Esophagus muscularis mucosa (tissue), 4 donors: Measurements from ENCODE around the gene NOX1. TPM values are rescaled to one million over a fixed set of nuclear protein-coding genes. Genes with fewer than 3 reads are reported as not detected.

Experiments
- DNase-seq: peaks from one replicate; pipeline ENCODE4 v3.0.0-alpha.2; 2017; ENCODE audit errors: extremely low spot score
- H3K27ac ChIP-seq, 4 donors: fragments of 200-600 bp; sonication (generic); replicated peaks in 1 of 4; 1 replicate in 3 of 4; 2 replicates in 1 of 4; pipeline ENCODE4 v1.5.1; 2016 to 2019; ENCODE audit warnings: mild to moderate bottlenecking in 1 of 4
- H3K27me3 ChIP-seq, 4 donors: fragments of 200-600 bp; sonication (generic); one replicate each; pipeline versions ENCODE4 v1.5.1 to v1.6.0; 2016 to 2019
- H3K36me3 ChIP-seq, 4 donors: fragments of 200-600 bp; sonication (generic); one replicate each; pipeline ENCODE4 v1.5.1; 2016 to 2019
- H3K4me1 ChIP-seq, 4 donors: fragments of 200-600 bp; sonication (generic); one replicate each; pipeline ENCODE4 v1.5.1; 2016 to 2019
- H3K4me3 ChIP-seq, 4 donors: fragments of 200-600 bp; sonication (generic); 1 replicate in 2 of 4; 2 replicates in 2 of 4; pipeline ENCODE4 v1.5.1; 2016 to 2019; ENCODE audit warnings: mild to moderate bottlenecking in 4 of 4, moderate library complexity in 1 of 4
- H3K9me3 ChIP-seq, 4 donors: fragments of 200-600 bp; sonication (generic); 1 replicate in 3 of 4; 2 replicates in 1 of 4; pipeline ENCODE4 v1.5.1; 2016 to 2019
- EP300 ChIP-seq: sonication (generic); formaldehyde crosslinking; IDR thresholded peaks from one replicate; pipeline ENCODE4 v1.6.1; 2017; ENCODE audit warnings: antibody characterized with exemption
- POLR2A ChIP-seq: fragments of 450-650 bp; IDR thresholded peaks from one replicate; pipeline ENCODE4 v1.6.1; 2017; ENCODE audit warnings: antibody characterized with exemption, moderate library complexity, mild to moderate bottlenecking, low read depth
- POLR2AphosphoS5 ChIP-seq, 2 donors: sonication (generic); formaldehyde crosslinking; IDR thresholded peaks; one replicate each; pipeline ENCODE4 v1.6.1; 2017; ENCODE audit warnings: antibody characterized with exemption in 2 of 2
- WGBS: methylation state at CpG from one replicate; pipeline ENCODE4 v1.1.5; 2018; 5-methylcytosine and 5-hydroxymethylcytosine counted together
- intact Hi-C: fragments of 100-400 bp; cut with DNase I; formaldehyde crosslinking; loops from one replicate; pipeline ENCODE4 v1.15.1; 2023
- total RNA-seq, 4 donors: library from RNA; depleted of rRNA; stranded (reverse); fragments of >200 nt; gene quantifications; one replicate each; pipeline versions ENCODE4 v1.1.0 to v1.2.1, GENCODE V29; 2016
- TF ChIP-seq, protein P1 (sequence below), 3 experiments: fragments of 200-600 bp in 2 of 3; fragments of 450-650 bp in 1 of 3; sonication (generic) in 2 of 3; IDR thresholded peaks; one replicate each; pipeline ENCODE4 v1.5.1; 2017 to 2019; ENCODE audit warnings: antibody characterized with exemption in 3 of 3, mild to moderate bottlenecking in 2 of 3, moderate library complexity in 1 of 3

NOX1 gene
- total RNA-seq, 4 donors from 2014 or later = not detected

DNA sequence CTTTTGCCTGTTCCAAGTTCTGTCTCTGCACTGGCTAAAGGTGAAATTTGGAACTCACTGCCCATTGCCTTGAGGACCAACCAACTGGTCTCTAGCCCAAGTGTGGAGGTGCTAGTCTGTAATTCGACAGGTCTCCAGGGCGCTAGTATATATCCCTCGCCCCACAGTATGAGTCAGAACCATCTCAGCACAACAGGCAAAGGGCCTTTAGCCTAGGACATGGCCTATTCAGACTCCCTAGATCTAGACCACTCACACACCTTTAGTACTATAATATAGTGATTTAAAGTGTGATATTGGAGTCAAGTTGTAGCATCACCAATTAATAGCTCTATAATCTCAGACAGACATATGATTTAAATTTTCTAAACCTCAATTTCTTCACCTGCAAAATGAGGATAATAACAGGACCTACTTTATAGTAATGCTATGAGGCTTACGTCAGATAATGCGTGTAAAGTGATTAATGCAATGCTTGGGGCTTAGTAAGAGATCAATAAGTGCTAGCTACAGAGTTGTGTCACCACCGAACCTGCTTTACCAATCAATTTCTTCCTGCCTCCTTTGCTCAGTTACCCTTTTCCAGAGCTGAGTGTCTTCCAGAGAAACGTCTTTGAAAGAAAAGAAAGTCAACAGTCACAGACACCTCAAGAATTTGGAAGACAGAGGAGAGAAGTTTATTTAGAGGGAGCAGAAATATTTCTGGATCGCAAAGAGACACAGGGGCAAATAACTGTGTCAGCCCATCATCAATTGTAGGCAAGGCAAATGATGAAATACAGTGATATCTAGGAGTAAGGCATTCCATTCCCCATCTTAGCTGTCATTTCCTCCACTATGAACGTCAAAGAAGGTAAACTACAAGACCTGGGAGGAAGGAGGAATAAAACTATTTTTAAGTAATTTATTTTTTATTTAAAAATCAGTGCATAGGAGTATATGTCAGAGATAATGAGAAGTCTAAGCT lies 2.3 kb downstream of the NOX1 start:
- 59% methylated on average over 9 of the region's 9 CpGs for WGBS

DNA sequence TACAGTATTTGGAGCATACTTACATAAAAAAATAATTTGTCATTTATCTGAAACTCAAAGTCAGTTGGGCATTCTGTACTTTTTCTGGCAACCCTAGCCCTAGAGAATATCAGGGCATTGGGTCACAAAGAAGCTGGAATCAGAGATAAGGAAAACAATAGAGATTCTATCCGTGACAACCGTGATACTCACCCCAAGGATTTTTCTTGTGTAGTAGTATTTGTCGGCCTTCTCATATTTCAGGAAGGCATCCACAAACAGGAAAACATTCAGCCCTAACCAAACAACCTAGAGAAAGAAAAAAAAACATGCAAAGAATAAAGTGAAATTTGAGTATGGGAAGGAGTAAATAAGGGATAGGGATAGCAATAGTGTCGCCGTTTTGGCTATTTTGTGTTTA lies 3.6 kb downstream of the NOX1 start:
- no peak for DNase-seq
- Histone ChIP-seq H3K27ac (no peak overlapping the region), H3K36me3 (no peaks in the 10 kb centered on the region), H3K9me3 (no peaks in the 10 kb centered on the region), H3K4me3 (no peak overlapping the region), H3K27me3 (no peaks in the 10 kb centered on the region), H3K4me1 (peaks cover 0 to 4% (median 0%) of the 10 kb centered on the region in 4 donors)
- intact Hi-C loops = no loop called here
- WGBS = 77% methylated on average over 5 of the region's 5 CpGs
- no peak for TF ChIP-seq EP300
- no peak for TF ChIP-seq POLR2A
- TF ChIP-seq, protein P1, sequence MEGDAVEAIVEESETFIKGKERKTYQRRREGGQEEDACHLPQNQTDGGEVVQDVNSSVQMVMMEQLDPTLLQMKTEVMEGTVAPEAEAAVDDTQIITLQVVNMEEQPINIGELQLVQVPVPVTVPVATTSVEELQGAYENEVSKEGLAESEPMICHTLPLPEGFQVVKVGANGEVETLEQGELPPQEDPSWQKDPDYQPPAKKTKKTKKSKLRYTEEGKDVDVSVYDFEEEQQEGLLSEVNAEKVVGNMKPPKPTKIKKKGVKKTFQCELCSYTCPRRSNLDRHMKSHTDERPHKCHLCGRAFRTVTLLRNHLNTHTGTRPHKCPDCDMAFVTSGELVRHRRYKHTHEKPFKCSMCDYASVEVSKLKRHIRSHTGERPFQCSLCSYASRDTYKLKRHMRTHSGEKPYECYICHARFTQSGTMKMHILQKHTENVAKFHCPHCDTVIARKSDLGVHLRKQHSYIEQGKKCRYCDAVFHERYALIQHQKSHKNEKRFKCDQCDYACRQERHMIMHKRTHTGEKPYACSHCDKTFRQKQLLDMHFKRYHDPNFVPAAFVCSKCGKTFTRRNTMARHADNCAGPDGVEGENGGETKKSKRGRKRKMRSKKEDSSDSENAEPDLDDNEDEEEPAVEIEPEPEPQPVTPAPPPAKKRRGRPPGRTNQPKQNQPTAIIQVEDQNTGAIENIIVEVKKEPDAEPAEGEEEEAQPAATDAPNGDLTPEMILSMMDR (IDR thresholded peaks at IDR 0.05) = no peak
- no peak for TF ChIP-seq POLR2AphosphoS5 (IDR thresholded peaks at IDR 0.05)

More for the DNA sequence above, 2.3 kb downstream of the NOX1 start:
- Histone ChIP-seq H3K4me1 (no peaks in the 10 kb centered on the region), H3K4me3 (no peak overlapping the region), H3K27me3 (no peaks in the 10 kb centered on the region), H3K27ac (no peak overlapping the region), H3K9me3 (no peaks in the 10 kb centered on the region), H3K36me3 (no peaks in the 10 kb centered on the region)
- intact Hi-C loops = no loop called here
- TF ChIP-seq EP300 (no peak), POLR2AphosphoS5 (IDR thresholded peaks at IDR 0.05) (no peak), POLR2A (no peak)
- TF ChIP-seq, protein P1 (IDR thresholded peaks at IDR 0.05) = no peak
- no peak for DNase-seq

DNA sequence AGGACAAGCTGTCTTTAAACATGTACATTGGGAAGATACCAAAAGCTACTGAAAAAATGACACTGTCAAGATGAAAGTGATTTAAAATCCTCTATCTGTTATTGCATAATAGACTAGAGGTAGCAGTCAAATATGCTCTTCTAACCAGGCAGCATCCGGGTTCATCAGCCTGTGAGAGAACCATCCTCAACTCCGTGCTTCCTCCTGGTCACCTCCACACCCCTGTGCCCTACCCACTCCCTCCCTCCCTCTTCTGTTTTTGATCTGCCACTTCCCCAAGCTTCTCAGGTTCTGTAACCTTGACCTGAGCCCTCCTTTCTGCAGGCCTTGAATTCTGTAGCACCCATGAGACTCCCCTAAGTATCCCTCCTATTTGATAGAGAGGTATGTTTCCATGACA lies 5.9 kb downstream of the NOX1 start:
- H3K9me3 ChIP-seq = no peaks in the 10 kb centered on the region
- no peak overlapping the region for H3K4me3 ChIP-seq
- no peak overlapping the region for H3K27ac ChIP-seq
- no peaks in the 10 kb centered on the region for H3K27me3 ChIP-seq
- H3K36me3 ChIP-seq = no peaks in the 10 kb centered on the region
- intact Hi-C loops = no loop called here
- no peak for DNase-seq
- H3K4me1 ChIP-seq = peaks cover 0 to 9% (median 3%) of the 10 kb centered on the region in 4 donors
- 68% methylated on average over 2 of the region's 2 CpGs for WGBS
- TF ChIP-seq, protein P1 (IDR thresholded peaks at IDR 0.05) = no peak

DNA sequence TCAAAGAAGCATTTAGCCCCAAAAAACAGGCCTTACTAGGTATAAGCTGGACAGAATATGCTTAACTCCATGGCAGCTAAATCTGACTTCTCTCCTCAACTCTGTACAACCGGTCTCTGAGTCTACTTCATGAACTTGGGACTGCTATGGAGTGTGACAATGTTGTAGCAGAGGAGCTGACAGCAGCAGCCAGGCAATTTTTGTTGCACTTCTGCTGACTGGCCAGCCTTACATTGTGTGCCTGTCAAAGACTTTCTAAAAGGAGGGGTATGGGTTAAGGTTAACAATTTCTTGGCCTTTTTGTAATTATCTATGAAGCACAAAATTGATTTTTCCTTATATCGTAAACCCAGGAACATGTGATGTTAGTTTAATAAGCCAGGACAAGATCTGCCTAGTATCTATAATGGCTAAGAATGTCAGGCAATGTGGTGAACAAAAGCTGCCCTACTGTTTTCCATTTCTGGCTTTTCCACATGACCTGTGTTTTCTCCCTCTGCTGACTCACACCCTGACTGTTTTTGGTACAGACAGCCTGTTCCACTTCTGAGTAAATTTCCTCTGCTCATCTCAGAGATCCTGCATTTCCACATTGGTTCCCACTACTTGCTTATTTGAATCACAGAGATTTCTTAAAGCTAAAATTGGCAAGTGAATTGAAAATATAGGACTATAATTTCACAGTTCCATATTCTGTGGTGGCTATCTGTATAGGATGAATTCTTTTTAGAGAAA lies 9.3 kb downstream of the NOX1 start:
- TF ChIP-seq EP300 (no peak), POLR2AphosphoS5 (IDR thresholded peaks at IDR 0.05) (peak in 1 of 2 donors; percentile 43)
- Histone ChIP-seq H3K36me3 (no peaks in the 10 kb centered on the region), H3K4me1 (peaks cover 0 to 9% (median 3%) of the 10 kb centered on the region in 4 donors), H3K9me3 (no peaks in the 10 kb centered on the region), H3K27me3 (no peaks in the 10 kb centered on the region), H3K4me3 (no peak overlapping the region), H3K27ac (peak overlapping the region in 3 of 4 donors; percentile 28 to 49 (median 48))
- 58% methylated on average over 2 of the region's 2 CpGs for WGBS
- no peak for DNase-seq
- intact Hi-C loops = no loop called here

DNA sequence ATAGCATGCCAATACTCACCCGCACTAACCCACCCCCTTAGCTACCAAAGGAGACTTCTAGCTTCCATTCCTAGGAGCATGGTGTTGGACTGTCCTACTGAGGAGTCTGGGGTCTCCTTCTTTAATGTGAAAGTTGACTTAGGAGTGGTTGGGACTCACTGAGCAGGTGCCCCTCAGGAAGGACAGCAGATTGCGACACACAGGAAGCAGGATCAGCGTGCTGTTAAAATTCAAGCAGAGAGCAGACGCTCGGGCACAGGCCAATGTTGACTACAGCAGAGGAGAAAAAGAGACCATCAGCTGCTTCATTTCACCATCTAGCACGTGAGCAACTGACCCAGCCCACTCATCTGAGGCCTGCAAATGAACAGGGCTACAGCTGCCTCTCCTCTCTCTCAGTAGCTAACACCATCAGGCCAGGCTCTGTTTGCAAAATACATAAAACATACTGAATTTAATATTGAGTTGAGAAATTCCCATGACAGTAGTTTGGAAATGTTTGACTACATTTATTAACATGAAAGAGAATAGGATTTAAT lies 10.8 kb downstream of the NOX1 start:
- H3K4me3 ChIP-seq = no peak overlapping the region
- no peaks in the 10 kb centered on the region for H3K9me3 ChIP-seq
- no peak overlapping the region for H3K27ac ChIP-seq
- DNase-seq = no peak
- TF ChIP-seq, protein P1 (IDR thresholded peaks at IDR 0.05) = no peak
- no peak for TF ChIP-seq POLR2AphosphoS5 (IDR thresholded peaks at IDR 0.05)
- no peak for TF ChIP-seq POLR2A
- no peak for TF ChIP-seq EP300
- 76% methylated on average over 6 of the region's 6 CpGs for WGBS
- no peaks in the 10 kb centered on the region for H3K36me3 ChIP-seq
- H3K4me1 ChIP-seq = peaks cover 0 to 9% (median 3%) of the 10 kb centered on the region in 4 donors
- H3K27me3 ChIP-seq = no peaks in the 10 kb centered on the region
- intact Hi-C loops = no loop called here
